ENCODE measurements around the gene ACOX3.
"Not testable (repeated sequence)": the region's sequence is repeated elsewhere in the genome, so short reads cannot be mapped to it uniquely, and the experiment has no call there.

ACOX3 gene

GRCh38 chr4:8352368-8353157 is 88.0 kb downstream of the ACOX3 start:
- TF ChIP-seq POLR2A (IDR thresholded peaks at IDR 0.05; ENCODE audit: low read depth, low read length) (no peak), POLR2AphosphoS5 (IDR thresholded peaks at IDR 0.05; ENCODE audit: low read depth, low read length) (no peak), TAF1 (IDR thresholded peaks at IDR 0.05; ENCODE audit: borderline replicate concordance, low read depth, low read length) (no peak)
- no peak for FAIRE-seq
- DNase-seq (ENCODE audit: insufficient read length) = no peak

GRCh38 chr4:8351931-8352367 is 88.6 kb downstream of the ACOX3 start:
- TF ChIP-seq POLR2A (IDR thresholded peaks at IDR 0.05; ENCODE audit: low read depth, low read length) = no peak
- no peak for TF ChIP-seq TAF1 (IDR thresholded peaks at IDR 0.05; ENCODE audit: borderline replicate concordance, low read depth, low read length)
- TF ChIP-seq POLR2AphosphoS5 (IDR thresholded peaks at IDR 0.05; ENCODE audit: low read depth, low read length) = no peak
- DNase-seq (ENCODE audit: insufficient read length) (no peak), FAIRE-seq (no peak)

- no peak for TF ChIP-seq POLR2A (IDR thresholded peaks at IDR 0.05; ENCODE audit: low read depth, low read length)
- no peak for TF ChIP-seq POLR2AphosphoS5 (IDR thresholded peaks at IDR 0.05; ENCODE audit: low read depth, low read length)
- no peak for TF ChIP-seq TAF1 (IDR thresholded peaks at IDR 0.05; ENCODE audit: borderline replicate concordance, low read depth, low read length)
Observed at GRCh38 chr4:8350841-8351461, 89.6 kb downstream of the ACOX3 start.

GRCh38 chr4:8350352-8350751 is 90.2 kb downstream of the ACOX3 start:
- FAIRE-seq (no peak), DNase-seq (ENCODE audit: insufficient read length) (no peak)
- TF ChIP-seq TAF1 (IDR thresholded peaks at IDR 0.05; ENCODE audit: borderline replicate concordance, low read depth, low read length) (no peak), POLR2A (IDR thresholded peaks at IDR 0.05; ENCODE audit: low read depth, low read length) (no peak), POLR2AphosphoS5 (IDR thresholded peaks at IDR 0.05; ENCODE audit: low read depth, low read length) (no peak)

More at GRCh38 chr4:8350841-8351461, 89.6 kb downstream of the ACOX3 start:
- DNase-seq (ENCODE audit: insufficient read length) (no peak), FAIRE-seq (no peak)

- FAIRE-seq = no peak
- DNase-seq (ENCODE audit: insufficient read length) = no peak
- TF ChIP-seq POLR2AphosphoS5 (IDR thresholded peaks at IDR 0.05; ENCODE audit: low read depth, low read length) (no peak), POLR2A (IDR thresholded peaks at IDR 0.05; ENCODE audit: low read depth, low read length) (no peak), TAF1 (IDR thresholded peaks at IDR 0.05; ENCODE audit: borderline replicate concordance, low read depth, low read length) (no peak)
Observed at GRCh38 chr4:8349664-8350236, 90.8 kb downstream of the ACOX3 start.

GRCh38 chr4:8349236-8349635 is 91.3 kb downstream of the ACOX3 start:
- not testable (repeated sequence) for DNase-seq (ENCODE audit: insufficient read length); FAIRE-seq

GRCh38 chr4:8348071-8348470 is 92.5 kb downstream of the ACOX3 start:
- DNase-seq (ENCODE audit: insufficient read length) (no peak), FAIRE-seq (no peak)
- TF ChIP-seq POLR2AphosphoS5 (IDR thresholded peaks at IDR 0.05; ENCODE audit: low read depth, low read length) = no peak
- TF ChIP-seq POLR2A (IDR thresholded peaks at IDR 0.05; ENCODE audit: low read depth, low read length) = no peak
- no peak for TF ChIP-seq TAF1 (IDR thresholded peaks at IDR 0.05; ENCODE audit: borderline replicate concordance, low read depth, low read length)

GRCh38 chr4:8347660-8348059 is 92.9 kb downstream of the ACOX3 start:
- FAIRE-seq (no peak), DNase-seq (ENCODE audit: insufficient read length) (no peak)
- TF ChIP-seq POLR2A (IDR thresholded peaks at IDR 0.05; ENCODE audit: low read depth, low read length) (no peak), TAF1 (IDR thresholded peaks at IDR 0.05; ENCODE audit: borderline replicate concordance, low read depth, low read length) (no peak), POLR2AphosphoS5 (IDR thresholded peaks at IDR 0.05; ENCODE audit: low read depth, low read length) (no peak)

GRCh38 chr4:8346838-8347605 is 93.5 kb downstream of the ACOX3 start:
- TF ChIP-seq TAF1 (IDR thresholded peaks at IDR 0.05; ENCODE audit: borderline replicate concordance, low read depth, low read length) = no peak
- FAIRE-seq (no peak), DNase-seq (ENCODE audit: insufficient read length) (no peak)

- TF ChIP-seq TAF1 (IDR thresholded peaks at IDR 0.05; ENCODE audit: borderline replicate concordance, low read depth, low read length) = no peak
- no peak for TF ChIP-seq POLR2AphosphoS5 (IDR thresholded peaks at IDR 0.05; ENCODE audit: low read depth, low read length)
- TF ChIP-seq POLR2A (IDR thresholded peaks at IDR 0.05; ENCODE audit: low read depth, low read length) = no peak
- no peak for DNase-seq (ENCODE audit: insufficient read length)
- no peak for FAIRE-seq
Observed at GRCh38 chr4:8345946-8346814, 94.3 kb downstream of the ACOX3 start.
